HG02870 (cell line): ENCODE measurements around the gene TPBGL.
A peak's percentile ranks its signal among the peaks of the same experiment; 100 is the strongest.

Experiments
- ATAC-seq: cut with Tn5 transposase; IDR thresholded peaks from one replicate; pipeline ENCODE4 v1.9.1; 2021; ENCODE audit warnings: mild to moderate bottlenecking, moderate library complexity; ENCODE audit not compliant: unreplicated experiment

The TPBGL gene

DNA sequence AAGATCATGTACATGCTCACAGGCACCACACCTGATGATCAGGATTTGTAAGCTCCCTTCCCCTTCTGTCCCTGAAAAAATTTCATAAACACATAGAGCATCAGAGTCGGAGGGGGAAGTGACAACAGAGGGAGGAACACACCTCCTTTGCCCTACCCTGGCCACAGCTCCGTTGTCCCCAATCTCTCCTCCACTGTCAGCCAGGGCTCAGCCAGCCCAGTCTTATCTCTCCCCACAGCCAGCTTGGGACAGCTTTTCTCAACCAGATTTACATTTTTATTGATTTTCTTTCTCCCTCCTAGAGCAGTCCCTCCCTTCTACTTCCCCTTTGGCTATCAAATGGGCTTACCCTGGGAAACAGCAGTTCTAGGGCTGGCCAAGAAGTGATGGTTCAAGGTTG, 32.1 kb upstream of the TPBGL start:
- ATAC-seq, result no peak

- ATAC-seq, result no peak
Observed at GRCh38 chr11:75212411-75212810, 28.2 kb upstream of the TPBGL start.

DNA sequence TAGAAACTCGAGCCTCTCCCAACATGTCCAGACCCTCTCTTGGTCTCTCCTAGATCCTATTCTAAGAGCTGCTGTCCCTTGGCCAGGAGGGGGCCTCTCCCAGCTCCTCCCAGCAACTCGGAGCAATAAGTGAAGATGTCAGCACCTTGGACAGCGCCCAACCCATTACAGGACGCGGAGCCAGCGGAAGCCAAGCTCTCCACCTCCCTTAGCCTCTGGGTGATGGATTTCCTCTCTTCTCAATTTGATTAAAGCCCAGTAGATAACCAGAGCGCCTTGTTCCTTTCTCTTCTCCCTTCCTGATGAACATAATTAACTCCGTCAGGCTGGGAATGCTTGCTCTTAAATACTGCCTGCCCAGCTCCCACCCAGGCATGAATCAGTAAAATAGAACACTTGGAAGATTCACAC, 26.2 kb upstream of the TPBGL start:
- ATAC-seq, result no peak

GRCh38 chr11:75214843-75215242, 25.7 kb upstream of the TPBGL start:
- no peak for ATAC-seq

DNA sequence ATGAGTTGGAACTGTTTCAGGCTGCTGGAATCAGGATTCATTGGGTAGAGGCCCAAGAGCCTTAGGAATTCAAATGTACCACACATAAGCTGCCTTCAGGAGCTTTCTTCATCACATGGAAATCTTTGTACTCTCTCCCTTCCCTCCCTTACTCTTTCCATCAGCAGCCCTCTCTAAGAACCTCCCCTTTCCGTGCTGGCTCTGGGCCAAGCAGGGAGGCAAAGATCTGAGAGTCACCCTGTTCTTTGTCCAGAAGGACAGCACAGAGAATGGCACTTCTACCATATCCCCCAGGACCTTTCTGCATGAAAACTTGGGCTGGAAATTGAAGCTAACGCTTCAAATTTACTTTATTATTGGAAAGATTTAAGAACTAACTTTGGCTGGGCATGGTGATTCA, 20.7 kb upstream of the TPBGL start:
- ATAC-seq, result no peak

DNA sequence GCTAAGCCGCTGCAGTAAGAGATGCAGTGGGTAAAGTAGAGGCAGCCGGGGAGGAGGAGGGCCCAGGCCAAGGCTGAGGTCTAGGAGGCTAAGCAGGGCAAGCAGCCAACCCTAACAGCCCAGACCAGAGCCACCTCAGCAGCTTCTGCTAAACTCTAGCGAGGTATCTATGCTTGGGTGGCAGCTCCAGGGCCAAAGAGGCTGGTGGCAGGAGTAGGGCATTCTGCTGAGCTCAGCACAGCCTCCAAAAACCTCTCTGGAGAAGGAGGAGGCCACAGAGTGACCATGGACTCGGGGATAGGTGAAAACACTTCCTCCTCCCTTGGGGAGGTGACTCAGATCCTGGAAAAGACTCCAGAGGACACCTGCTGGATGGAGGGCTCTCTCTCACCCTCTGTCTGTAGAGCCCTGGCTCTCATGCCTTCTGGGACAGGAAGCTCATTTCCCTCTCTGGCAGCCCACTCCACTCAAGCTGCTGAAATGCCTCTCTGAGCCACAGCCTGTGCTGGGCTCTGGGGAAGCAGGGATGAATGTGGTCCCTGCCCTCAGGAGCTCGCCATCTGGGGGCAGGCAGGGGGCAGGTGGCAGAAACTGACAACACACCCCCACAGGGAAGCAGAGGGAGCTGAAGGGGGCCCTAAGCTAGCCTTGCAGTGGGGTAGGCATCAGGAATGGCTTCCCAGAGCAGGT, 16.5 kb upstream of the TPBGL start:
- ATAC-seq, result no peak

DNA sequence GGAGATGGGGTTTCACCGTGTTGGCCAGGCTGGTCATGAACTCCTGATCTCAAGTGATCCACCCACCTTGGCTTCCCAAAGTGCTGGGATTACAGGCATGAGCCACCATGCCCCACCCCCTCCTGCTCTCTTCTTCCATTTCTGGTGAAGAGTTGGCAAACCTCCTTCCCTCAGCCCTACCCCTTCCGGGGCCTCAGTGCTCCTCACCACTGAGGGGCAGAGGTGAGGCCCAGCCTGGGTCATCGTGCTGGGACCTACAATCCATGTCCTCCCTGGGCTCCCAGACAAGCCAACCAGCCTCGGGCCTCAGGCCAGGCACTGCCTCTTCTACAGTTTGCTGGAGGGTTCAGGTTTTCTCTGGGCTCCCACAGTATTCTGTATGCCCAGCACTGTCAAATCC, 14.8 kb upstream of the TPBGL start:
- no peak for ATAC-seq

- no peak for ATAC-seq
Observed at GRCh38 chr11:75229466-75229865, 11.1 kb upstream of the TPBGL start.

GRCh38 chr11:75230621-75231020, 10.0 kb upstream of the TPBGL start:
- ATAC-seq, result no peak

DNA sequence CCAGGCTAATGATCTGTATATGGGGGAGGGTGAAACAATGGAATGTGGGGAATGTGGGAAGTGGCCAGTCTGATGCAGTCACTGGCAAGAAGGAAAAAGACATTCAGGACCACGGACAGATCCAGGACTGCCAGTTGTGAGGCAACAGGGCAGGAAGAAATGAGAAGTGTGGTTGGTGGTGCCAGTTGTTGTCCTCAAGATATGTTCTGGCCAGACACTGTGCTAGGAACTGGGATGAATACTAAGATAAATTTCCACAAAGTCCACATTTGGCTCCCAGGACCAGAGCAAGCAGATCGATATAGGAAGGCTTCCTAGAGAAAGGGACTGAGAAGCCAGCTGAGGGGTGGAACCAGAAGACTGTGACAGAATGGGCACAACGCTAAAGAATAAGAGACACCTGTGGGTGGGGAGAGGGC, 6.8 kb upstream of the TPBGL start:
- ATAC-seq, result no peak

GRCh38 chr11:75236062-75236461, 4.5 kb upstream of the TPBGL start:
- no peak for ATAC-seq

DNA sequence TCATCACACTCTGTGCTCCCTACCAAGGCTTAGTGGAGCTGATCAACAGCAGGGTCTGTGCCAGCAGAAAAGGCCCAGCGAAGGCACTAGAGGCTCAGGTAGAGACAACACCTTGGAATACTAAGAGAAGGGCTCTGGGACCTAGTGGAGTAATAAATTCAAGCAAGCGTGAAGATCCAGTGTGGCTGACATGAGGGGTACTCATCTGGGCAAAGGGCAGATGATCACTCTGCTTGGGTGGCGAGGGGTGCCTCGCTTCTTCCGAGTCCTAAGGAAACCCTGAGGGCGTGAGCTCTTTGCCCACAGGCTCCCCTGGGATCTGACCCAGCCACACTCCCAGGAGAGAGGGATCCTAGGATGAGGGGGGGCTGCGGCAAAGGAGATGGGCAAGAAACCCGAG, 3.5 kb upstream of the TPBGL start:
- no peak for ATAC-seq

DNA sequence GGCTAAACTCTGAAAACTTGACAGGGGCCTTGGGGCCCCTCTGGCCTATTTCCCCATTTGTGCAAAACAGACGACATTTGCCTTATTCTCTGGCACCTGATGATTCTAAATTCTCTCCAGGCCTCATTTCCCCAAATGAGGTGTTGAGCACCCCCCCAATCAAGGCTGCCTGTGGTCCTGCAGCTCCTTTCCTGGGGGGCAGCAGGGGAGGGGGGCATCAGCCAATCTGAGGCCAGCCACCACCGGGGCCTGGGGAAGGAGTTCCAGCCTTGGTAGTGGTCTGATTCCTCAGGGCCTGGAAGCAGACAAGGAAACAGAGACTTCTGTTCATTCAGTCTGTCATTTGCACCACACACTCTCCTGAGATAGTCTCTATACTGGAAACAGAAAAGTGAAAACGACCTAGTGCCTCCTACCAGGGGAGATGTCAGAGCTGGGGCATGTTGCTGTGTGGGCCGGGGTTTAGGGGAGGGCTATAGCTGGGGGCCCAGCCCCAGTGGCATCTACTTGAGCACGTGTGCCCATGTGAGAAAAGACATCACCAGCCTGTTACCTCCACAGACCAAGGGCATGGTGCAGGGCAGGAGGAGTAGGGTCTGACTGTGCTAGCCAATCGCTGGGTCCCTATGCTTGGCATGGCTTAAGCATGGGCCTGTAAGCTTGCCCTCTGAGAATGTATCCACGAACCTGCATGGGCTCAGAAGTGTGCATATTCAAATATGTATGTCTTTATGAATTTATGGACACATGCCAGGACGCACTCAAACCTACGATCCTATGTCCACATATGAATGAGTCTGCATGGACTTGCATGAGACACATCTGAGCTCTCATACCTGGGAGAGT, 1.8 kb upstream of the TPBGL start:
- no peak for ATAC-seq

DNA sequence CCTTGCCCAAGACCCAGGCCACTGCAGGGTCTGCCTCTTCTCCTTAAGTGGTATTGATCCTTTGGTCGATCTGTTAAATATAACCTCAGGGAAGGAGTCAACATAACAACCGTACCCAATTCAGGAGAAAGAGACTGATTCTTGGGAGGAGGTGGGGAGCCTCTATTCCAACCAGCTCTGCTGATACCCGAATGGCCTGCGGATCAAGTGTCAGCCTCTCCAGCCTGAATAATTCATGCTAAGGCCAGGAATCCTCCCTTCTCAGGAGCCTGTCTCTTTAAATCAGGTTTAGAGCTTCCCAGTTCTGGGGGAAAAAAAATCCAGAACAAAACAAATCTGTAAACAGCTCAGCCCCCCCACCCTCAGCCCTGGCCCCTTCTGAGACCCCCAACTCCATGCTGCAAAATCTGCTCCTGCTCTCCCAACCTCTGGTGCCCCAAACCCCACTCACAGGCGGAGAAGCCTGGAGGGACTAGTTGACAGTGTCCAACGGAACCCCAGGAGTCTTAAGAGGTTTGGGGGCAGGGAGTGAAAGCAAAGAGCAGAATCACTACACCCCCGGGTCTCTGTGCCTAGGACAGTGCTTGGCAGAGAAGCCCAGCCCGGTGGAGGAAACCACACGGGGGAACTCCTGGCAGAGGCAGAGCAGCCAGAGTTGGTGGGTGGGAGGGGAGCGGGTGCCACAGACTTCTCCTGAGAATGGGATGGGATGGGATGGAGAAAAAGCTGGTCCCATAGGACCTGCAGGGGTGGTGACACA, 863 bp upstream of the TPBGL start:
- ATAC-seq, result no peak

- peak; percentile 71 for ATAC-seq
Observed at GRCh38 chr11:75241036-75241905, 697 bp downstream of the TPBGL start.

GRCh38 chr11:75241906-75242644, 1.5 kb downstream of the TPBGL start:
- peak; percentile 9 for ATAC-seq

DNA sequence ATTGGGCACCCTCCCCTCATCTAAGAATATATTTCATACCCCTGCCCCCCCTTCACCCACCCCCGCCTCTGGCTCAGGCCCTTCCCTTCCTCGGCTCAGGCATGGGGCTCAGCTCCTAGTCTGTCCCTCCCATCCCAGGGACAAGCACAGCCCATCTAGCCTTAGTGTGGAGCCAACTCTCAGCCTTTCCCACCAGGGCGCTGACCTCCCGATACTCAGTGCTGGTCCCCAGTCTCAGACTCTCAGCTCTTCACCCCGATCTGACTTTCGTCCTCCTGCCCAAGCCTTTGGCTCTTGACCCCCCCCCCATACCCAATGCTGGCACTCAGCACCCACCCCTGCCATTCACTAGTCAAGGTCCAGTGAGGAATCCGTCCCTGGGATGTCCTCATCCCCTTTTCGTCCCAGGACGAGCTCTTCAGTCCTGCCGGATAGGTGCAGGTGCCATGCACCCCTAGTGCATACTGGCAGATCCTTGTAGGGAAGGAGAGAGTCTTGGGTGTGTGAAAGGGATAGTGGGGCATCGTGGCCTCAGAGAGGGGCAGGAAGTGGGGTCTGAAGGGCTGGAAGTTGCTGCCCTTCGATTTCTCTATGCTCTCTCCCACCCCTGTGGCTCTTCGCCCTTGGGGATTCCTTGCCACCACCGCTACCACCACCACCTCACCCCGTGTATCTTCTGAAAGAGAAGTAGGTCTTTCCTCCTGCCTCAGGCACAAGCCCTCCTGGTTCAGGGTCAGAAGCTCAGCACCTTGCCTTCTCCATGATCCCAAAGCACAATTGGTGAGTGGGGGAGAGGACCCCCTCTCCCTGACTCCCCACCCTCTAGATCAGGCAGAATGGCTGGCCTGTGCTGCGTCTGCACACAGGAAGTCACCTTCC, 2.4 kb downstream of the TPBGL start:
- ATAC-seq, result no peak

- no peak for ATAC-seq
Observed at GRCh38 chr11:75244052-75244814, 3.7 kb downstream of the TPBGL start.
